GM12874 (cell line): ENCODE results near the gene GPR18.

ENCODE experiments used
- CTCF ChIP-seq: IDR thresholded peaks from 2 replicates; pipeline ENCODE4 v1.5.1; 2011; ENCODE audit warnings: low read depth, mild to moderate bottlenecking, control low read depth, low read length, moderate library complexity; ENCODE audit not compliant: insufficient read depth

Gene GPR18

GRCh38 chr13:99302637-99303505 is 44.7 kb upstream of the GPR18 start:
- TF ChIP-seq CTCF = no peak

GRCh38 chr13:99301913-99302636 is 43.9 kb upstream of the GPR18 start:
- TF ChIP-seq CTCF = no peak

- no peak for TF ChIP-seq CTCF
These were observed 43.1 kb upstream of the GPR18 start for GRCh38 chr13:99301056-99301838.

- no peak for TF ChIP-seq CTCF
These were observed 41.8 kb upstream of the GPR18 start for GRCh38 chr13:99299920-99300341.

- no peak for TF ChIP-seq CTCF
These were observed 41.2 kb upstream of the GPR18 start for GRCh38 chr13:99299256-99299919.

GRCh38 chr13:99298056-99298455 is 39.9 kb upstream of the GPR18 start:
- TF ChIP-seq CTCF = no peak
